GM21515 (cell line): ENCODE results near the gene ACVR2B.

Experiments used
- ATAC-seq: cut with Tn5 transposase; IDR thresholded peaks from one replicate; pipeline ENCODE4 v1.9.1; 2021; ENCODE audit not compliant: unreplicated experiment

ACVR2B gene

GRCh38 chr3:38480930-38481329 lies 27.2 kb downstream of the ACVR2B start:
- no peak for ATAC-seq

- ATAC-seq: no peak
Measured at GRCh38 chr3:38482951-38483350, 29.3 kb downstream of the ACVR2B start.

GRCh38 chr3:38487323-38487722 lies 33.6 kb downstream of the ACVR2B start:
- ATAC-seq: peak; percentile 93

GRCh38 chr3:38488949-38489348 lies 35.3 kb downstream of the ACVR2B start:
- no peak for ATAC-seq

GRCh38 chr3:38489766-38490165 lies 36.1 kb downstream of the ACVR2B start:
- no peak for ATAC-seq

- no peak for ATAC-seq
Measured at GRCh38 chr3:38490281-38491030, 36.8 kb downstream of the ACVR2B start.

GRCh38 chr3:38491215-38491614 lies 37.5 kb downstream of the ACVR2B start:
- ATAC-seq: no peak

GRCh38 chr3:38493031-38493430 lies 39.3 kb downstream of the ACVR2B start:
- no peak for ATAC-seq

GRCh38 chr3:38496131-38496910 lies 42.6 kb downstream of the ACVR2B start, which contains the start of gene EXOG:
Gene EXOG (plus strand): TSS chr3:38496340. CDS start chr3:38496368, 28 bp downstream.
- ATAC-seq: peak; percentile 91

- no peak for ATAC-seq
Measured at GRCh38 chr3:38497031-38497430, 43.3 kb downstream of the ACVR2B start.

GRCh38 chr3:38500688-38501417 lies 47.2 kb downstream of the ACVR2B start:
- ATAC-seq: no peak

- peak; percentile 93 for ATAC-seq
Measured at GRCh38 chr3:38507120-38507519, 53.4 kb downstream of the ACVR2B start.

- no peak for ATAC-seq
Measured at GRCh38 chr3:38509732-38510131, 56.0 kb downstream of the ACVR2B start.

GRCh38 chr3:38510631-38511030 lies 56.9 kb downstream of the ACVR2B start:
- ATAC-seq: no peak

- ATAC-seq: no peak
Measured at GRCh38 chr3:38511546-38511945, 57.9 kb downstream of the ACVR2B start.

- ATAC-seq: no peak
Measured at GRCh38 chr3:38515367-38515766, 61.7 kb downstream of the ACVR2B start.

GRCh38 chr3:38516669-38517068 lies 63.0 kb downstream of the ACVR2B start:
- ATAC-seq: no peak

GRCh38 chr3:38519000-38519399 lies 65.3 kb downstream of the ACVR2B start:
- no peak for ATAC-seq

- ATAC-seq: no peak
Measured at GRCh38 chr3:38519651-38520050, 66.0 kb downstream of the ACVR2B start.

GRCh38 chr3:38521391-38521987 lies 67.8 kb downstream of the ACVR2B start:
- no peak for ATAC-seq

GRCh38 chr3:38522002-38522401 lies 68.3 kb downstream of the ACVR2B start:
- no peak for ATAC-seq
